Esophagus squamous epithelium (tissue), 5 donors: Measurements from ENCODE around the gene NOM1. TPM values are rescaled to one million over a fixed set of nuclear protein-coding genes. Genes with fewer than 3 reads are reported as not detected.

Experiments used
- DNase-seq: peaks from one replicate; lab custom pipeline; 2025; lab: John Stamatoyannopoulos, UW
- H3K27ac ChIP-seq, 4 donors: fragments of 200-600 bp; sonication (generic); one replicate each; pipeline ENCODE4 v1.5.1; 2016 to 2019; ENCODE audit warnings: mild to moderate bottlenecking in 1 of 4
- H3K27me3 ChIP-seq, 4 donors: fragments of 200-600 bp; sonication (generic); 1 replicate in 3 of 4; 2 replicates in 1 of 4; pipeline versions ENCODE4 v1.5.1 to v1.6.0; 2017 to 2021; ENCODE audit warnings: antibody characterized with exemption in 1 of 4
- H3K36me3 ChIP-seq, 3 donors: fragments of 200-600 bp; sonication (generic); one replicate each; pipeline ENCODE4 v1.5.1; 2016 to 2019
- H3K4me1 ChIP-seq, 3 donors: fragments of 200-600 bp; sonication (generic); one replicate each; pipeline ENCODE4 v1.5.1; 2017 to 2019
- H3K4me3 ChIP-seq, 4 donors: fragments of 200-600 bp; sonication (generic); 1 replicate in 3 of 4; 2 replicates in 1 of 4; pipeline ENCODE4 v1.5.1; 2016 to 2019; ENCODE audit warnings: mild to moderate bottlenecking in 2 of 4, moderate library complexity in 1 of 4
- H3K9me3 ChIP-seq, 3 donors: fragments of 200-600 bp; sonication (generic); one replicate each; pipeline ENCODE4 v1.5.1; 2016 to 2019
- CTCF ChIP-seq, 6 experiments: fragments of 450-650 bp in 4 of 6; fragments of 200-600 bp in 2 of 6; sonication (generic) in 2 of 6; IDR thresholded peaks; one replicate each; pipeline ENCODE4 v1.5.1; 2016 to 2019; ENCODE audit warnings: antibody characterized with exemption in 6 of 6, mild to moderate bottlenecking in 4 of 6, moderate library complexity in 4 of 6
- POLR2A ChIP-seq, 4 donors: fragments of 450-650 bp; IDR thresholded peaks; one replicate each; pipeline ENCODE4 v1.6.1; 2017; ENCODE audit warnings: antibody characterized with exemption in 4 of 4, mild to moderate bottlenecking in 4 of 4, moderate library complexity in 3 of 4
- WGBS, 2 donors: methylation state at CpG; one replicate each; pipeline ENCODE4 v1.1.5; 2018; 5-methylcytosine and 5-hydroxymethylcytosine counted together
- intact Hi-C: fragments of 100-400 bp; cut with DNase I; formaldehyde crosslinking; loops from one replicate; pipeline ENCODE4 v1.15.0; 2022
- total RNA-seq, 4 donors: library from RNA; depleted of rRNA; stranded (reverse); fragments of >200 nt; gene quantifications; one replicate each; pipeline ENCODE4 v1.1.0, GENCODE V29; 2016
- donor health status: DM: yes; HTN: yes; CAD: no.

Gene NOM1
- total RNA-seq, 4 donors from 2014 or later = 4.6 to 26.9 (median 17.8) TPM

- Histone ChIP-seq H3K9me3 (no peaks in the 10 kb centered on the region), H3K27ac (no peak overlapping the region), H3K4me3 (no peak overlapping the region), H3K36me3 (peaks cover 32 to 100% (median 39%) of the 10 kb centered on the region in 3 donors), H3K27me3 (no peaks in the 10 kb centered on the region), H3K4me1 (peaks cover under 1 to 8% (median 4%) of the 10 kb centered on the region in 3 donors)
- intact Hi-C loops = loop anchor here (10.0 kb wide), 2 partner anchors 188 to 308 kb away; no protein-coding TSS in a partner anchor
- no peak for DNase-seq
- WGBS, 2 donors = 88 to 89% methylated on average over 2 of the region's 2 CpGs
- no peak for TF ChIP-seq CTCF (IDR thresholded peaks at IDR 0.05)
- TF ChIP-seq POLR2A (IDR thresholded peaks at IDR 0.05) = no peak
Measured at GRCh38 chr7:156956727-156957126, 7.2 kb downstream of the NOM1 start.

- WGBS, 2 donors = 93 to 94% methylated on average over 17 to 18 of the region's 18 CpGs
- TF ChIP-seq CTCF (IDR thresholded peaks at IDR 0.05) (no peak), POLR2A (IDR thresholded peaks at IDR 0.05) (no peak)
Measured at GRCh38 chr7:156962145-156962544, 12.6 kb downstream of the NOM1 start.

GRCh38 chr7:156962897-156963296 is 13.4 kb downstream of the NOM1 start:
- 93 to 99% methylated on average over 12 to 13 of the region's 16 CpGs for WGBS, 2 donors

More at GRCh38 chr7:156962145-156962544, 12.6 kb downstream of the NOM1 start:
- Histone ChIP-seq H3K4me1 (no peaks in the 10 kb centered on the region), H3K4me3 (no peak overlapping the region), H3K36me3 (peaks cover 28 to 100% (median 44%) of the 10 kb centered on the region in 3 donors), H3K27ac (no peak overlapping the region), H3K27me3 (no peaks in the 10 kb centered on the region), H3K9me3 (no peaks in the 10 kb centered on the region)
- intact Hi-C loops = no loop called here
- DNase-seq = no peak

GRCh38 chr7:156963472-156963871 is 14.0 kb downstream of the NOM1 start:
- Histone ChIP-seq H3K4me1 (no peaks in the 10 kb centered on the region), H3K4me3 (no peak overlapping the region), H3K36me3 (peaks cover 28 to 100% (median 45%) of the 10 kb centered on the region in 3 donors), H3K9me3 (no peaks in the 10 kb centered on the region), H3K27ac (no peak overlapping the region), H3K27me3 (no peaks in the 10 kb centered on the region)
- 81 to 83% methylated on average over 3 to 12 of the region's 12 CpGs for WGBS, 2 donors
- intact Hi-C loops = no loop called here
- no peak for TF ChIP-seq POLR2A (IDR thresholded peaks at IDR 0.05)
- no peak for TF ChIP-seq CTCF (IDR thresholded peaks at IDR 0.05)
- no peak for DNase-seq

More at GRCh38 chr7:156962897-156963296, 13.4 kb downstream of the NOM1 start:
- Histone ChIP-seq H3K27ac (no peak overlapping the region), H3K36me3 (peaks cover 28 to 100% (median 47%) of the 10 kb centered on the region in 3 donors), H3K4me3 (no peak overlapping the region), H3K27me3 (no peaks in the 10 kb centered on the region), H3K9me3 (no peaks in the 10 kb centered on the region), H3K4me1 (no peaks in the 10 kb centered on the region)
- TF ChIP-seq POLR2A (IDR thresholded peaks at IDR 0.05) (no peak), CTCF (IDR thresholded peaks at IDR 0.05) (no peak)
- DNase-seq = no peak
- intact Hi-C loops = no loop called here

GRCh38 chr7:156964971-156965370 is 15.5 kb downstream of the NOM1 start:
- peaks cover 28 to 100% (median 48%) of the 10 kb centered on the region in 3 donors for H3K36me3 ChIP-seq
- 94 to 95% methylated on average over 6 to 11 of the region's 11 CpGs for WGBS, 2 donors

More at GRCh38 chr7:156964971-156965370, 15.5 kb downstream of the NOM1 start:
- intact Hi-C loops = no loop called here
- TF ChIP-seq CTCF (IDR thresholded peaks at IDR 0.05) (no peak), POLR2A (IDR thresholded peaks at IDR 0.05) (no peak)
- Histone ChIP-seq H3K4me3 (no peak overlapping the region), H3K9me3 (no peaks in the 10 kb centered on the region), H3K27me3 (no peaks in the 10 kb centered on the region), H3K4me1 (peaks cover 0 to 6% (median 0%) of the 10 kb centered on the region in 3 donors), H3K27ac (no peak overlapping the region)
- DNase-seq = no peak
